IMR-90 (cell line): ENCODE data around the gene DDX31.

ENCODE experiments used
- BHLHE40 ChIP-seq: fragments of 150-350 bp; IDR thresholded peaks from 2 replicates; pipeline ENCODE4 v1.6.1; 2016; ENCODE audit warnings: mild to moderate bottlenecking, low read depth, low read length
- CHD1 ChIP-seq: IDR thresholded peaks from 2 replicates; pipeline ENCODE4 v1.6.1; 2012; ENCODE audit warnings: low read depth, low read length, improper control_type of control experiment
- MAFK ChIP-seq: IDR thresholded peaks from 2 replicates; pipeline ENCODE4 v1.6.1; 2012; ENCODE audit warnings: low read depth, low read length, improper control_type of control experiment
- MAZ ChIP-seq: IDR thresholded peaks from 2 replicates; pipeline ENCODE4 v1.6.1; 2012; ENCODE audit warnings: low read depth, mild to moderate bottlenecking, low read length, improper control_type of control experiment, moderate library complexity, borderline replicate concordance
- POLR2A ChIP-seq: IDR thresholded peaks from 2 replicates; pipeline ENCODE4 v1.6.1; 2012; ENCODE audit warnings: mild to moderate bottlenecking, low read depth, low read length
- RAD21 ChIP-seq: IDR thresholded peaks from 2 replicates; pipeline ENCODE4 v1.6.1; 2012; ENCODE audit warnings: low read length, improper control_type of control experiment
- RFX5 ChIP-seq: IDR thresholded peaks from 2 replicates; pipeline ENCODE4 v1.8.0; 2012; ENCODE audit warnings: low read depth, mild to moderate bottlenecking, low read length, moderate library complexity
- SMC3 ChIP-seq: fragments of 150-350 bp; IDR thresholded peaks from 2 replicates; pipeline ENCODE4 v1.6.1; 2016; ENCODE audit warnings: low read depth, mild to moderate bottlenecking, antibody characterized with exemption, low read length, moderate library complexity
- USF2 ChIP-seq: fragments of 150-350 bp; IDR thresholded peaks from 2 replicates; pipeline ENCODE4 v1.6.1; 2017; ENCODE audit warnings: mild to moderate bottlenecking, antibody characterized with exemption, low read length, low read depth
- TF ChIP-seq, protein P1 (sequence below): conservative IDR thresholded peaks from 2 replicates; pipeline ENCODE4 v1.5.1; 2012; ENCODE audit warnings: mild to moderate bottlenecking, low read depth, low read length, improper control_type of control experiment
- TF ChIP-seq, protein P2 (sequence below): fragments of 150-350 bp; IDR thresholded peaks from 2 replicates; pipeline ENCODE4 v1.6.1; 2016; ENCODE audit warnings: low read depth, mild to moderate bottlenecking, low read length, moderate library complexity, borderline replicate concordance

- TF ChIP-seq, protein P1, sequence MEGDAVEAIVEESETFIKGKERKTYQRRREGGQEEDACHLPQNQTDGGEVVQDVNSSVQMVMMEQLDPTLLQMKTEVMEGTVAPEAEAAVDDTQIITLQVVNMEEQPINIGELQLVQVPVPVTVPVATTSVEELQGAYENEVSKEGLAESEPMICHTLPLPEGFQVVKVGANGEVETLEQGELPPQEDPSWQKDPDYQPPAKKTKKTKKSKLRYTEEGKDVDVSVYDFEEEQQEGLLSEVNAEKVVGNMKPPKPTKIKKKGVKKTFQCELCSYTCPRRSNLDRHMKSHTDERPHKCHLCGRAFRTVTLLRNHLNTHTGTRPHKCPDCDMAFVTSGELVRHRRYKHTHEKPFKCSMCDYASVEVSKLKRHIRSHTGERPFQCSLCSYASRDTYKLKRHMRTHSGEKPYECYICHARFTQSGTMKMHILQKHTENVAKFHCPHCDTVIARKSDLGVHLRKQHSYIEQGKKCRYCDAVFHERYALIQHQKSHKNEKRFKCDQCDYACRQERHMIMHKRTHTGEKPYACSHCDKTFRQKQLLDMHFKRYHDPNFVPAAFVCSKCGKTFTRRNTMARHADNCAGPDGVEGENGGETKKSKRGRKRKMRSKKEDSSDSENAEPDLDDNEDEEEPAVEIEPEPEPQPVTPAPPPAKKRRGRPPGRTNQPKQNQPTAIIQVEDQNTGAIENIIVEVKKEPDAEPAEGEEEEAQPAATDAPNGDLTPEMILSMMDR, result no peak
- TF ChIP-seq POLR2A (no peak), BHLHE40 (no peak), USF2 (no peak), RFX5 (no peak), MAFK (no peak), CHD1 (no peak), MAZ (no peak), SMC3 (no peak), RAD21 (no peak)
- TF ChIP-seq, protein P2, sequence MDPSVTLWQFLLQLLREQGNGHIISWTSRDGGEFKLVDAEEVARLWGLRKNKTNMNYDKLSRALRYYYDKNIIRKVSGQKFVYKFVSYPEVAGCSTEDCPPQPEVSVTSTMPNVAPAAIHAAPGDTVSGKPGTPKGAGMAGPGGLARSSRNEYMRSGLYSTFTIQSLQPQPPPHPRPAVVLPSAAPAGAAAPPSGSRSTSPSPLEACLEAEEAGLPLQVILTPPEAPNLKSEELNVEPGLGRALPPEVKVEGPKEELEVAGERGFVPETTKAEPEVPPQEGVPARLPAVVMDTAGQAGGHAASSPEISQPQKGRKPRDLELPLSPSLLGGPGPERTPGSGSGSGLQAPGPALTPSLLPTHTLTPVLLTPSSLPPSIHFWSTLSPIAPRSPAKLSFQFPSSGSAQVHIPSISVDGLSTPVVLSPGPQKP, result no peak
These were observed 13.5 kb downstream of the DDX31 start for GRCh38 chr9:132656299-132656698.
